ENCODE measurements around the gene SLC22A5.

SLC22A5 gene

GRCh38 chr5:132428484-132429462 is 59.3 kb downstream of the SLC22A5 start:
- Histone ChIP-seq H3K36me3 (ENCODE audit: control insufficient read depth in 1 of 2, insufficient read depth in 2 of 2, low read depth in 1 of 2, low read length in 2 of 2) (no peaks in the 10 kb centered on the region), H2AFZ (ENCODE audit: low read depth, low read length) (no peak overlapping the region), H3K79me1 (replicated peaks; ENCODE audit: low read length, poor library complexity, severe bottlenecking) (peaks cover 19% of the 10 kb centered on the region), H3K27ac (ENCODE audit: low read length, poor library complexity, severe bottlenecking) (peak overlapping the region; percentile 94), H3K4me1 (ENCODE audit: control insufficient read depth, insufficient read depth, low read depth, low read length) (peaks cover 29% of the 10 kb centered on the region), H3K18ac (ENCODE audit: low read depth in 1 of 2, low read length in 2 of 2) (peak overlapping the region; percentile 34 to 54), H2BK12ac (ENCODE audit: low read length in 2 of 2) (peak overlapping the region; percentile 70 to 91), H3K4ac (ENCODE audit: low read depth in 1 of 2, low read length in 2 of 2) (peak overlapping the region; percentile 28 to 98), H3K14ac (ENCODE audit: low read length in 2 of 2) (peak overlapping the region in 1 of 2 experiments; percentile 9), H2AK5ac (ENCODE audit: low read length, severe bottlenecking) (peak overlapping the region; percentile 87), H2BK15ac (ENCODE audit: low read depth, poor library complexity, severe bottlenecking) (peak overlapping the region; percentile 15), H3K9me3 (ENCODE audit: control insufficient read depth, low read length) (no peaks in the 10 kb centered on the region), H4K91ac (ENCODE audit: low read length) (peak overlapping the region; percentile 14), H3K4me2 (ENCODE audit: low read length, poor library complexity, severe bottlenecking) (no peak overlapping the region), H2BK120ac (ENCODE audit: low read depth, low read length) (peak overlapping the region; percentile 50), H3K4me3 (ENCODE audit: insufficient read depth in 1 of 2, low read depth in 1 of 2, low read length in 2 of 2) (no peak overlapping the region), H3K27me3 (ENCODE audit: control insufficient read depth in 1 of 2, insufficient read depth in 1 of 2, low read length in 2 of 2) (no peaks in the 10 kb centered on the region), H3K23ac (ENCODE audit: low read length in 2 of 2) (no peak overlapping the region), H2BK5ac (ENCODE audit: low read depth, low read length, poor library complexity, severe bottlenecking) (peak overlapping the region; percentile 67), H3K9ac (ENCODE audit: low read length) (no peak overlapping the region), H4K8ac (ENCODE audit: low read length) (peak overlapping the region; percentile 22)
- DNase-seq: peak; percentile 92
- 82% methylated on average over 7 of the region's 9 CpGs for WGBS

DNA sequence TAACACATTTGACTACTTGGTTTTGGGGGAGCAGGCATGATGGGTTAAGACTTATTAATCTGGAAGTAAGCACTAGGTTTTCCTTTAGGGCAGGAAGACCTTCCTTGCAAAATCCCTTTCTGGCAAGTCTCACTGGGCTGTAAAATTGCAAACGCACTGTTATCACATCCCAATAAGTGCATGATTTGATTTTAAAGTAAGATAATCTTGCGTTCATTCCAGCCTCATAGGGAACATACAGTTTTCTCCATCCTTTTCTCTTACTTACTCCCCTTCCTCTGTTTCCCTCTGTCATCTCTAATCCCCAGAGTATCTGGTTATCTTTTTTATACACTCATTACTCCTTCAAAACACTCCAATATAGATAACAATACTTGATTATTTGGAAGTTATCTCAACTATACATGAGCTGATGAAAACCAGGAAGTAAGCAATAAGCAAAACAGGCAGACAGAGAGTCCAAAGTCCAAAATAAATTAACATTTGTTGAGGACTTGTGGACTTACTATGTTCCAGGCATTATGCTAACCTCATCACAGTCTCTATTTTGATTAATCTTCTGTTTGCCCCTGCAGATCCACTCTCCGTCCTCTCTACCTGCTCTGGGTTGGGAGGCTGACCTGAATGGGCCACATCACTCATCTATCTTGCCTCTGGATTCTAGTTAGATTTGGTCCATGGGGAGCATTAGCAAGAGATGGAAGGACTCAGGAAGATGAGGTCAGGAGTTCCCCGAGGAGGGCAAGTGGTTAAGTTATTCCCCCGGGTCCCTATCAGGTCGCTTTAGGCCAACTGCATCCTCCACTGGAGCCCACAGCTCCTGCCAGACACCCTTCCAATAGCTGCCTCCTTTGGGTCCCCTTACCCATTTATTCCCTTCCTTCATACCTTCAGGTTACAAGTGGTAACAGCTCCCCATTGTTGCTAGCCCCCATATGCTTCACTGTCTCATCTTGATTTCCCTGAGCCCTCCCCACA is 60.2 kb downstream of the SLC22A5 start:
- H2BK15ac ChIP-seq (ENCODE audit: low read depth, poor library complexity, severe bottlenecking): peak overlapping the region; percentile 68
- no peak overlapping the region for H3K4me2 ChIP-seq (ENCODE audit: low read length, poor library complexity, severe bottlenecking)
- H3K36me3 ChIP-seq (ENCODE audit: control insufficient read depth in 1 of 2, insufficient read depth in 2 of 2, low read depth in 1 of 2, low read length in 2 of 2): peaks cover 0 to 4% of the 10 kb centered on the region in 2 experiments
- H3K79me1 ChIP-seq (replicated peaks; ENCODE audit: low read length, poor library complexity, severe bottlenecking): peaks cover 16% of the 10 kb centered on the region
- no peaks in the 10 kb centered on the region for H3K9me3 ChIP-seq (ENCODE audit: control insufficient read depth, low read length)
- no peak overlapping the region for H4K8ac ChIP-seq (ENCODE audit: low read length)
- H3K9ac ChIP-seq (ENCODE audit: low read length): no peak overlapping the region
- H2BK120ac ChIP-seq (ENCODE audit: low read depth, low read length): peak overlapping the region; percentile 50
- H3K4ac ChIP-seq (ENCODE audit: low read depth in 1 of 2, low read length in 2 of 2): peak overlapping the region; percentile 22 to 28
- peak overlapping the region; percentile 45 for H2BK5ac ChIP-seq (ENCODE audit: low read depth, low read length, poor library complexity, severe bottlenecking)
- no peak overlapping the region for H2AFZ ChIP-seq (ENCODE audit: low read depth, low read length)
- H3K4me1 ChIP-seq (ENCODE audit: control insufficient read depth, insufficient read depth, low read depth, low read length): peaks cover 29% of the 10 kb centered on the region
- peak overlapping the region in 1 of 2 experiments; percentile 65 for H3K23ac ChIP-seq (ENCODE audit: low read length in 2 of 2)
- no peak overlapping the region for H4K91ac ChIP-seq (ENCODE audit: low read length)
- H3K18ac ChIP-seq (ENCODE audit: low read depth in 1 of 2, low read length in 2 of 2): peak overlapping the region; percentile 34 to 54
- H3K4me3 ChIP-seq (ENCODE audit: insufficient read depth in 1 of 2, low read depth in 1 of 2, low read length in 2 of 2): no peak overlapping the region
- peak overlapping the region; percentile 70 for H2AK5ac ChIP-seq (ENCODE audit: low read length, severe bottlenecking)
- no peaks in the 10 kb centered on the region for H3K27me3 ChIP-seq (ENCODE audit: control insufficient read depth in 1 of 2, insufficient read depth in 1 of 2, low read length in 2 of 2)
- H3K27ac ChIP-seq (ENCODE audit: low read length, poor library complexity, severe bottlenecking): peak overlapping the region; percentile 74
- DNase-seq: no peak
- H3K14ac ChIP-seq (ENCODE audit: low read length in 2 of 2): no peak overlapping the region
- H2BK12ac ChIP-seq (ENCODE audit: low read length in 2 of 2): peak overlapping the region; percentile 37 to 81
- 66% methylated on average over 5 of the region's 6 CpGs for WGBS

- Histone ChIP-seq H4K8ac (ENCODE audit: low read length) (no peak overlapping the region), H4K91ac (ENCODE audit: low read length) (no peak overlapping the region), H3K9me3 (ENCODE audit: control insufficient read depth, low read length) (no peaks in the 10 kb centered on the region), H2BK5ac (ENCODE audit: low read depth, low read length, poor library complexity, severe bottlenecking) (no peak overlapping the region), H2AK5ac (ENCODE audit: low read length, severe bottlenecking) (peak overlapping the region; percentile 70), H3K79me1 (replicated peaks; ENCODE audit: low read length, poor library complexity, severe bottlenecking) (peaks cover 18% of the 10 kb centered on the region), H3K27me3 (ENCODE audit: control insufficient read depth in 1 of 2, insufficient read depth in 1 of 2, low read length in 2 of 2) (no peaks in the 10 kb centered on the region), H3K18ac (ENCODE audit: low read depth in 1 of 2, low read length in 2 of 2) (no peak overlapping the region), H3K14ac (ENCODE audit: low read length in 2 of 2) (no peak overlapping the region), H3K4me3 (ENCODE audit: insufficient read depth in 1 of 2, low read depth in 1 of 2, low read length in 2 of 2) (no peak overlapping the region), H2BK12ac (ENCODE audit: low read length in 2 of 2) (peak overlapping the region in 1 of 2 experiments; percentile 32), H3K4me2 (ENCODE audit: low read length, poor library complexity, severe bottlenecking) (no peak overlapping the region), H3K27ac (ENCODE audit: low read length, poor library complexity, severe bottlenecking) (no peak overlapping the region), H3K23ac (ENCODE audit: low read length in 2 of 2) (no peak overlapping the region), H2BK15ac (ENCODE audit: low read depth, poor library complexity, severe bottlenecking) (no peak overlapping the region), H2BK120ac (ENCODE audit: low read depth, low read length) (no peak overlapping the region), H2AFZ (ENCODE audit: low read depth, low read length) (no peak overlapping the region), H3K9ac (ENCODE audit: low read length) (no peak overlapping the region), H3K4ac (ENCODE audit: low read depth in 1 of 2, low read length in 2 of 2) (peak overlapping the region in 1 of 2 experiments; percentile 59), H3K36me3 (ENCODE audit: control insufficient read depth in 1 of 2, insufficient read depth in 2 of 2, low read depth in 1 of 2, low read length in 2 of 2) (peaks cover 0 to 9% of the 10 kb centered on the region in 2 experiments), H3K4me1 (ENCODE audit: control insufficient read depth, insufficient read depth, low read depth, low read length) (peaks cover 27% of the 10 kb centered on the region)
- 98% methylated on average over 2 of the region's 3 CpGs for WGBS
- no peak for DNase-seq
These were observed 61.2 kb downstream of the SLC22A5 start for GRCh38 chr5:132430746-132431145.

Data from mesenchymal stem cell (in vitro differentiated cells and primary cell).